ENCODE measurements around the gene NKD2. TPM values are rescaled to one million over a fixed set of nuclear protein-coding genes. Genes with fewer than 3 reads are reported as not detected.
"Not testable (repeated sequence)": the region's sequence is repeated elsewhere in the genome, so short reads cannot be mapped to it uniquely, and the experiment has no call there.

NKD2 gene
- total RNA-seq, 2 experiments from 2014 or later, result 0.38 TPM

DNA sequence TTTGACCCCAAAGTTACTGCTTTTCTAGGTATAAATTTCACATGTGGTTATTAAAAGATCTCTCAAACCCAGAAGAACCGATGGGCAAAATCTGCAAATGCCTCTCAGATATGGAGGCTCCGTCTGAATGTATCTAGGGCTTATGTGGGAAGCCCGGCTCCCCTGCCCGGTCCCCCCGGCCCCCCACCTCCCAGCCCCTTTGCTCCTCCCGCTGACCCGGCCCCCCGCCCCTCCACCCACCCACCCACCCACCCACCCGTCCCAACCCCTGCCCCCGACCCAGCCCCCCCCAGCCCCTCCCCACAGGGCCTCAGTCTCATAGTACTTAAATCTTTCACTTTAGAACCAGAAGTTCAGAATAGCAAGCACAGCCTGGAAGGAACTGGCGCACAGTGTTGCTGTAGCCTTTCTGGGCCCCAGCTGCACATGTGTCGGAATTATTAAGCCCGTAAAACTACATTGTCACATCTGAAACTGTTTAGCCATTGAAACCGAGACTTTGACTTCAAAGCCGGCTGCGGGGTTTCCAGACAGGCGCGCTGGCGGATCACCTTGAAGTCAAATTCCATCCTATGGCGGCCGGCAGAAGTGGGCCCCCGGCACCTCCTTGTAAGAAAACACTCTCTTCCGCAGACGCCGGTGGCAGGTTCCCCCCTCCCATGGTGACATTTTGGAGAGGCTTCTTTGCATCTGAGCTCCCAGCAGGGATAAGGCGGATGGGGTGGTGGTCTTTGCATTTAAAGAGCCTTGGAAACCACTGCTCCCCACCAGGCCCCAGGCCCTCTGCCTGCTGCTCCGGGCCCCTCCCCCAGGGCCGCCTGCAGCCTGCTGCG is 12.8 kb downstream of the NKD2 start:
- intact Hi-C loops (cut with micrococcal nuclease; ENCODE audit: unreplicated experiment), result no loop called here
- BruUV-seq (replicated peaks), result no TSS peak
- Histone ChIP-seq H3K9me2 (ENCODE audit: insufficient read depth, low read length) (no peaks in the 10 kb centered on the region), H3K4me2 (ENCODE audit: low read length) (no peak overlapping the region), H3K9me3 (ENCODE audit: low read length) (no peaks in the 10 kb centered on the region), H3K36me3 (ENCODE audit: insufficient read depth, low read length) (no peaks in the 10 kb centered on the region), H3K4me3 (ENCODE audit: low read depth, low read length, poor library complexity, severe bottlenecking) (no peak overlapping the region), H2AFZ (ENCODE audit: low read length) (no peak overlapping the region), H3K4me1 (ENCODE audit: insufficient read depth, low read length, poor library complexity, severe bottlenecking) (no peaks in the 10 kb centered on the region), H4K20me1 (ENCODE audit: insufficient read depth, low read length) (no peaks in the 10 kb centered on the region), H3K27ac (ENCODE audit: low read depth, low read length, poor library complexity, severe bottlenecking) (no peak overlapping the region), H3K79me2 (ENCODE audit: insufficient read depth, low read depth, low read length) (no peaks in the 10 kb centered on the region)
- CTCF ChIA-PET (ENCODE audit: unreplicated experiment), result no interaction called here
- POLR2A ChIA-PET, result no interaction called here
- no peak for DNase-seq (ENCODE audit: low spot score)
- TF ChIP-seq EZH2phosphoT487 (IDR thresholded peaks at IDR 0.05; ENCODE audit: borderline replicate concordance, low read depth, low read length), result no peak
- TF ChIP-seq, protein P1, sequence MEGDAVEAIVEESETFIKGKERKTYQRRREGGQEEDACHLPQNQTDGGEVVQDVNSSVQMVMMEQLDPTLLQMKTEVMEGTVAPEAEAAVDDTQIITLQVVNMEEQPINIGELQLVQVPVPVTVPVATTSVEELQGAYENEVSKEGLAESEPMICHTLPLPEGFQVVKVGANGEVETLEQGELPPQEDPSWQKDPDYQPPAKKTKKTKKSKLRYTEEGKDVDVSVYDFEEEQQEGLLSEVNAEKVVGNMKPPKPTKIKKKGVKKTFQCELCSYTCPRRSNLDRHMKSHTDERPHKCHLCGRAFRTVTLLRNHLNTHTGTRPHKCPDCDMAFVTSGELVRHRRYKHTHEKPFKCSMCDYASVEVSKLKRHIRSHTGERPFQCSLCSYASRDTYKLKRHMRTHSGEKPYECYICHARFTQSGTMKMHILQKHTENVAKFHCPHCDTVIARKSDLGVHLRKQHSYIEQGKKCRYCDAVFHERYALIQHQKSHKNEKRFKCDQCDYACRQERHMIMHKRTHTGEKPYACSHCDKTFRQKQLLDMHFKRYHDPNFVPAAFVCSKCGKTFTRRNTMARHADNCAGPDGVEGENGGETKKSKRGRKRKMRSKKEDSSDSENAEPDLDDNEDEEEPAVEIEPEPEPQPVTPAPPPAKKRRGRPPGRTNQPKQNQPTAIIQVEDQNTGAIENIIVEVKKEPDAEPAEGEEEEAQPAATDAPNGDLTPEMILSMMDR (conservative IDR thresholded peaks at IDR 0.05; ENCODE audit: low read length), result no peak

DNA sequence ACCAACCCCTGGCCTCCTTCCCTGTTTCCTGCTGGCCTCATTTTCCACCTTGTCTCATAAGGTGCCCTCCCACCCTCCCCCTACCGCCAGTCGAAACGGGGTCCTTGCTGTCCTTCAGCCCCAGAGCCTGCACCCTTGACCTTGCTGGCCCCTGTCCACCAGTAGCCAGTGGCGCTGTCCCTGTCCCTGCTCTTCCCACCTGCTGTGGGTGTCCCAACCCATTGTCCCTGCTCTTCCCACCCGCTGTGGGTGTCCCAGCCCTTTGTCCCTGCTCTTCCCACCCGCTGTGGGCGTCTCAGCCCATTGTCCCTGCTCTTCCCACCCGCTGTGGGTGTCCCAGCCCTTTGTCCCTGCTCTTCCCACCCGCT is 13.4 kb downstream of the NKD2 start:
- BruUV-seq (replicated peaks); H3K27ac ChIP-seq (ENCODE audit: low read depth, low read length, poor library complexity, severe bottlenecking); H3K4me1 ChIP-seq (ENCODE audit: insufficient read depth, low read length, poor library complexity, severe bottlenecking); H4K20me1 ChIP-seq (ENCODE audit: insufficient read depth, low read length); H3K9me2 ChIP-seq (ENCODE audit: insufficient read depth, low read length); DNase-seq (ENCODE audit: low spot score); H3K4me3 ChIP-seq (ENCODE audit: low read depth, low read length, poor library complexity, severe bottlenecking); H2AFZ ChIP-seq (ENCODE audit: low read length); POLR2A ChIA-PET; H3K36me3 ChIP-seq (ENCODE audit: insufficient read depth, low read length); H3K79me2 ChIP-seq (ENCODE audit: insufficient read depth, low read depth, low read length); H3K9me3 ChIP-seq (ENCODE audit: low read length); H3K4me2 ChIP-seq (ENCODE audit: low read length); CTCF ChIA-PET (ENCODE audit: unreplicated experiment); intact Hi-C loops (cut with micrococcal nuclease; ENCODE audit: unreplicated experiment): not testable (repeated sequence)

DNA sequence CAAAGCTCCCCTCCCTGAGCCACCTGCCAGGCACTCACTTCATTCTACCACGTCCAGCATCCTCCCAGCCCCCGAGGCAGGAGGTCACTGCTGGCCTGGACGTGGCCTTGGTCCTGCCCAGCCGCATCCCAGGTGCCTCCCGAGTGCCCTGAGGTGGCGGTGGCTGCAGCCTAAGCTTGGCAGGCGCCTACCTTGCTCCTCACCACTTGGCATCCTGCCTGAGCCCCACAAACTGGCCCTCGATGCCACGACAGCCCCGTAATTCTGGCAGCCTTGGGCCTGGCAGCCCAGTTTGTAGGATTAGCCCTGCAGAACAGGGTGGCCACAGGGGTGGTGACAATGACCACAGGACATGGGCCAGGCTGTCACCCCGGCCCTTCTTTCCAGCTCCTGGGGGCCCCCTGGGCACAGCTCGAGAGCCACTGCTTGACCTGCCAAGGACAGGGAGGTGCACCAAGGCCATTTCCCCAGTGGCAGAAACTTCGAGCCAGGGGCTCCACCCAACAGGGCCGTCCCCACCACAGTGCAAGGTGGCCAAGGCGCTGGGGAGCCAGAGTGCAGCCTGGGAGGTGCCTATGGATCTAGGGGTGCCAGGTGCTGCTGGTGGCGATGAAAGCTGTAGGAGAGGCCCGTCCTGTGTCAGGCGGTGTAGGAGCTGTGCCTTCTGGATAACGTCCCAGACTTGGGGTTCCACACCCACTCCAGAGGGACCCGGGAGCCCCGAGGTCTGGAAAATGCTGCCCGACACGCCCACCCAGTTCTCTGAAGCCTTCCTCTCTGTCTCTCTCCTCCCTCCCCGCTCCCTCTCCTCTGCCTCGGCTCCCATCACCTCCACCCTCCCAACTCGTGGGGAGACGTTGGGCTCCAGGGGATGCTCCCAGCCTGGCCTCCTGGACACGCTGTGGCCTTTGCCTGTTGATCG is 18.4 kb downstream of the NKD2 start:
- H2AFZ ChIP-seq (ENCODE audit: low read length), result no peak overlapping the region
- intact Hi-C loops (cut with micrococcal nuclease; ENCODE audit: unreplicated experiment), result no loop called here
- H3K79me2 ChIP-seq (ENCODE audit: insufficient read depth, low read depth, low read length), result no peaks in the 10 kb centered on the region
- no peaks in the 10 kb centered on the region for H3K9me2 ChIP-seq (ENCODE audit: insufficient read depth, low read length)
- H3K4me2 ChIP-seq (ENCODE audit: low read length), result no peak overlapping the region
- no peaks in the 10 kb centered on the region for H3K36me3 ChIP-seq (ENCODE audit: insufficient read depth, low read length)
- H3K9me3 ChIP-seq (ENCODE audit: low read length), result no peaks in the 10 kb centered on the region
- H3K4me3 ChIP-seq (ENCODE audit: low read depth, low read length, poor library complexity, severe bottlenecking), result no peak overlapping the region
- POLR2A ChIA-PET, result no interaction called here
- TF ChIP-seq, protein P1 (conservative IDR thresholded peaks at IDR 0.05; ENCODE audit: low read length), result no peak
- no peak for TF ChIP-seq EZH2phosphoT487 (IDR thresholded peaks at IDR 0.05; ENCODE audit: borderline replicate concordance, low read depth, low read length)
- no peak for DNase-seq (ENCODE audit: low spot score)
- no peaks in the 10 kb centered on the region for H3K4me1 ChIP-seq (ENCODE audit: insufficient read depth, low read length, poor library complexity, severe bottlenecking)
- CTCF ChIA-PET (ENCODE audit: unreplicated experiment), result no interaction called here
- H3K27ac ChIP-seq (ENCODE audit: low read depth, low read length, poor library complexity, severe bottlenecking), result no peak overlapping the region
- no TSS peak for BruUV-seq (replicated peaks)
- no peaks in the 10 kb centered on the region for H4K20me1 ChIP-seq (ENCODE audit: insufficient read depth, low read length)

Measured in OCI-LY7 (cell line).